NOMO-1 treated with DMSO at 0.1 percent for 48 hours (cell line): ENCODE data around the gene SLC44A1.

ENCODE experiments used
- DNase-seq: peaks from one replicate; lab custom pipeline; 2025; ENCODE audit not compliant: unreplicated experiment; lab: John Stamatoyannopoulos, UW

The SLC44A1 gene

GRCh38 chr9:105331755-105332154, 87.3 kb downstream of the SLC44A1 start:
- DNase-seq, result no peak

GRCh38 chr9:105332471-105332870, 88.0 kb downstream of the SLC44A1 start:
- DNase-seq, result no peak

- no peak for DNase-seq
These were observed 88.6 kb downstream of the SLC44A1 start for GRCh38 chr9:105333076-105333475.

- DNase-seq, result no peak
These were observed 89.4 kb downstream of the SLC44A1 start for GRCh38 chr9:105333811-105334210.

- DNase-seq, result no peak
These were observed 93.9 kb downstream of the SLC44A1 start for GRCh38 chr9:105338308-105338707.

- DNase-seq, result no peak
These were observed 95.4 kb downstream of the SLC44A1 start for GRCh38 chr9:105339849-105340248.

GRCh38 chr9:105341434-105342146, 97.1 kb downstream of the SLC44A1 start:
- no peak for DNase-seq

GRCh38 chr9:105342147-105342505, 97.7 kb downstream of the SLC44A1 start:
- DNase-seq, result no peak

GRCh38 chr9:105344283-105344682, 99.8 kb downstream of the SLC44A1 start:
- no peak for DNase-seq

GRCh38 chr9:105345626-105346025, 101.2 kb downstream of the SLC44A1 start:
- no peak for DNase-seq

- no peak for DNase-seq
These were observed 101.8 kb downstream of the SLC44A1 start for GRCh38 chr9:105346273-105346672.

GRCh38 chr9:105354448-105354847, 110.0 kb downstream of the SLC44A1 start:
- DNase-seq, result no peak

- no peak for DNase-seq
These were observed 111.3 kb downstream of the SLC44A1 start for GRCh38 chr9:105355781-105356180.

GRCh38 chr9:105357937-105358336, 113.5 kb downstream of the SLC44A1 start:
- no peak for DNase-seq

GRCh38 chr9:105359892-105360291, 115.4 kb downstream of the SLC44A1 start:
- DNase-seq, result no peak

- no peak for DNase-seq
These were observed 115.9 kb downstream of the SLC44A1 start for GRCh38 chr9:105360344-105360743.

GRCh38 chr9:105361873-105362272, 117.4 kb downstream of the SLC44A1 start:
- no peak for DNase-seq

GRCh38 chr9:105362470-105362869, 118.0 kb downstream of the SLC44A1 start:
- DNase-seq, result no peak

GRCh38 chr9:105363837-105364236, 119.4 kb downstream of the SLC44A1 start:
- DNase-seq, result no peak

GRCh38 chr9:105369911-105370310, 125.5 kb downstream of the SLC44A1 start:
- DNase-seq, result no peak

- DNase-seq, result no peak
These were observed 129.3 kb downstream of the SLC44A1 start for GRCh38 chr9:105373723-105374122.

GRCh38 chr9:105375323-105375722, 130.9 kb downstream of the SLC44A1 start:
- DNase-seq, result no peak

GRCh38 chr9:105376893-105377292, 132.4 kb downstream of the SLC44A1 start:
- no peak for DNase-seq
